Mesothelial cell of epicardium (in vitro differentiated cells): ENCODE data around the gene ARSI. TPM values are rescaled to one million over a fixed set of nuclear protein-coding genes. Genes with fewer than 3 reads are reported as not detected.

Experiments
- DNase-seq, 2 experiments: peaks; one replicate each; pipeline ENCODE4 v3.0.0; 2021; ENCODE audit warnings: low spot score in 2 of 2; ENCODE audit not compliant: unreplicated experiment in 2 of 2
- H3K27ac Mint-ChIP-seq: 2 replicates; pipeline ENCODE4 v1.8.0; 2021; ENCODE audit warnings: mixed read lengths
- H3K27me3 Mint-ChIP-seq: 2 replicates; pipeline ENCODE4 v1.8.0; 2021; ENCODE audit warnings: low read depth, mixed read lengths
- H3K36me3 Mint-ChIP-seq: 2 replicates; pipeline ENCODE4 v1.8.0; 2021; ENCODE audit warnings: mixed read lengths
- H3K4me1 Mint-ChIP-seq: 2 replicates; pipeline ENCODE4 v1.8.0; 2021; ENCODE audit warnings: mixed read lengths
- H3K4me3 Mint-ChIP-seq: 2 replicates; pipeline ENCODE4 v1.8.0; 2021; ENCODE audit warnings: mild to moderate bottlenecking, moderate library complexity, mixed read lengths
- H3K9me3 Mint-ChIP-seq: 2 replicates; pipeline ENCODE4 v1.8.0; 2021; ENCODE audit warnings: mixed read lengths
- total RNA-seq: library from RNA; stranded (reverse); gene quantifications from 3 replicates; pipeline ENCODE4 v1.2.1, GENCODE V29; 2021
- TF ChIP-seq, protein P1 (sequence below): fragments of 200-600 bp; sonication (generic); IDR thresholded peaks from one replicate; pipeline ENCODE4 v1.5.0; 2021; ENCODE audit warnings: antibody characterized with exemption; ENCODE audit not compliant: unreplicated experiment

Gene ARSI
- total RNA-seq, 1 donor from 2014 or later = 18.8 TPM

GRCh38 chr5:150246835-150247234, 55.9 kb downstream of the ARSI start:
- Mint-ChIP-seq H3K4me1 (peaks cover 12% of the 10 kb centered on the region), H3K36me3 (no peaks in the 10 kb centered on the region), H3K27ac (no peak overlapping the region), H3K4me3 (no peak overlapping the region), H3K9me3 (no peaks in the 10 kb centered on the region), H3K27me3 (no peaks in the 10 kb centered on the region)
- TF ChIP-seq, protein P1, sequence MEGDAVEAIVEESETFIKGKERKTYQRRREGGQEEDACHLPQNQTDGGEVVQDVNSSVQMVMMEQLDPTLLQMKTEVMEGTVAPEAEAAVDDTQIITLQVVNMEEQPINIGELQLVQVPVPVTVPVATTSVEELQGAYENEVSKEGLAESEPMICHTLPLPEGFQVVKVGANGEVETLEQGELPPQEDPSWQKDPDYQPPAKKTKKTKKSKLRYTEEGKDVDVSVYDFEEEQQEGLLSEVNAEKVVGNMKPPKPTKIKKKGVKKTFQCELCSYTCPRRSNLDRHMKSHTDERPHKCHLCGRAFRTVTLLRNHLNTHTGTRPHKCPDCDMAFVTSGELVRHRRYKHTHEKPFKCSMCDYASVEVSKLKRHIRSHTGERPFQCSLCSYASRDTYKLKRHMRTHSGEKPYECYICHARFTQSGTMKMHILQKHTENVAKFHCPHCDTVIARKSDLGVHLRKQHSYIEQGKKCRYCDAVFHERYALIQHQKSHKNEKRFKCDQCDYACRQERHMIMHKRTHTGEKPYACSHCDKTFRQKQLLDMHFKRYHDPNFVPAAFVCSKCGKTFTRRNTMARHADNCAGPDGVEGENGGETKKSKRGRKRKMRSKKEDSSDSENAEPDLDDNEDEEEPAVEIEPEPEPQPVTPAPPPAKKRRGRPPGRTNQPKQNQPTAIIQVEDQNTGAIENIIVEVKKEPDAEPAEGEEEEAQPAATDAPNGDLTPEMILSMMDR = no peak
- no peak for DNase-seq

- Mint-ChIP-seq H3K27ac (no peak overlapping the region), H3K4me3 (no peak overlapping the region), H3K36me3 (no peaks in the 10 kb centered on the region), H3K9me3 (no peaks in the 10 kb centered on the region), H3K4me1 (peaks cover 13% of the 10 kb centered on the region), H3K27me3 (no peaks in the 10 kb centered on the region)
- TF ChIP-seq, protein P1 = no peak
- DNase-seq = no peak
Observed at GRCh38 chr5:150246429-150246828, 56.3 kb downstream of the ARSI start.

Other genes with a start within 250 kb of the ARSI start
- gene CSF1R, start 216.4 kb downstream of the ARSI start, total RNA-seq = 0.07 to 0.27 TPM (median 0.18 TPM) in 3 replicates
- gene PDGFRB, start 147.1 kb downstream of the ARSI start, total RNA-seq = 100 to 105 TPM (median 102 TPM) in 3 replicates
- 0.51 to 1.1 TPM (median 0.68 TPM) in 3 replicates for gene CDX1, start 136.1 kb downstream of the ARSI start, total RNA-seq
- not detected in 3 replicates for gene SLC6A7, start 112.8 kb downstream of the ARSI start, total RNA-seq
- gene CAMK2A, start 13.1 kb downstream of the ARSI start, total RNA-seq = 3.9 to 4.1 TPM (median 4.0 TPM) in 3 replicates
- 53.7 to 58.8 TPM (median 55.7 TPM) in 3 replicates for gene TCOF1, start 54.8 kb upstream of the ARSI start, total RNA-seq
- gene CD74, start 110.0 kb upstream of the ARSI start, total RNA-seq = 16.1 to 17.1 TPM (median 16.9 TPM) in 3 replicates
- gene RPS14, start 146.8 kb upstream of the ARSI start, total RNA-seq = 2,586 to 2,705 TPM (median 2,627 TPM) in 3 replicates
- 129 to 132 TPM (median 132 TPM) in 3 replicates for gene NDST1, start 205.2 kb upstream of the ARSI start, total RNA-seq